K562 (cell line): ENCODE measurements around the gene ATG7. TPM values are rescaled to one million over a fixed set of nuclear protein-coding genes. Genes with fewer than 3 reads are reported as not detected.

Experiments
- ATAC-seq: fragments of 200-7000 bp; cut with Tn5 transposase; 3 replicates; pipeline ENCODE4 v1.9.1; 2020; ENCODE audit warnings: moderate library complexity
- BruUV-seq: library from RNA; stranded (reverse); fragments of 400-500 nt; replicated peaks from 2 replicates; lab custom pipeline; 2021; lab: Mats Ljungman, UMichigan
- CTCF ChIA-PET: fragments of 300-600 bp; formaldehyde crosslinking; extraction: SDS; loops from one replicate; lab custom pipeline; 2021; ENCODE audit warnings: low intra/inter-chr PET ratio; lab: Yijun Ruan, JAX
- POLR2A ChIA-PET: fragments of 300-600, 350-650 bp; sonication (Branson Sonifier 250); formaldehyde crosslinking; extraction: SDS; loops from one replicate; lab custom pipeline; 2021; ENCODE audit warnings: antibody characterized with exemption, inconsistent platforms; lab: Yijun Ruan, JAX
- DNase-seq, 4 experiments: peaks; one replicate each; pipeline versions ENCODE4 v3.0.0 to v3.0.0-alpha.2; 2011 to 2018; ENCODE audit warnings: low spot score in 3 of 4, mixed read lengths in 3 of 4; ENCODE audit errors: extremely low read depth in 1 of 4
- FAIRE-seq: peaks from 2 replicates; lab custom pipeline; 2011; peaks lifted over from hg19 to GRCh38; lab: Jason Lieb, UNC
- H2AFZ ChIP-seq: 2 replicates; pipeline ENCODE4 v1.6.0; 2011; ENCODE audit warnings: low read depth, low read length, control low read depth, inconsistent platforms
- H3K27ac ChIP-seq: fragments of 200-600 bp; 3 replicates; pipeline ENCODE4 v1.8.0; 2011; ENCODE audit warnings: low read depth, mild to moderate bottlenecking, control low read depth, inconsistent platforms, low read length, moderate library complexity, mixed read lengths; ENCODE audit errors: extremely low read depth
- H3K27me3 ChIP-seq, 2 experiments: fragments of 300-600 bp in 1 of 2; 2 replicates in 1 of 2; 3 replicates in 1 of 2; pipeline versions ENCODE4 v1.6.0 to v1.8.0; 2011; ENCODE audit warnings: inconsistent platforms in 2 of 2, low read length in 2 of 2, mild to moderate bottlenecking in 1 of 2, mixed read lengths in 1 of 2, moderate library complexity in 1 of 2; ENCODE audit not compliant: control insufficient read depth in 2 of 2, insufficient read depth in 2 of 2
- H3K36me3 ChIP-seq: fragments of 300-600 bp; 3 replicates; pipeline ENCODE4 v1.8.0; 2011; ENCODE audit warnings: mild to moderate bottlenecking, low read length, inconsistent platforms; ENCODE audit not compliant: control insufficient read depth, insufficient read depth
- H3K4me1 ChIP-seq, 2 experiments: fragments of 200-600 bp in 1 of 2; replicated peaks in 1 of 2; 2 replicates in 1 of 2; 3 replicates in 1 of 2; pipeline versions ENCODE4 v1.5.1 to v1.8.0; 2011; ENCODE audit warnings: inconsistent platforms in 2 of 2, low read length in 2 of 2, mild to moderate bottlenecking in 1 of 2, mixed read lengths in 1 of 2, moderate library complexity in 1 of 2; ENCODE audit not compliant: control insufficient read depth in 2 of 2, insufficient read depth in 2 of 2
- H3K4me2 ChIP-seq: 2 replicates; pipeline ENCODE4 v1.6.1; 2011; ENCODE audit warnings: low read length, control low read depth, inconsistent platforms, mixed read lengths; ENCODE audit not compliant: insufficient read depth
- H3K4me3 ChIP-seq: fragments of 200-600 bp; sonication (generic), shearing (Covaris generic); 2 replicates; pipeline ENCODE4 v1.5.1; 2016; ENCODE audit warnings: control low read depth, inconsistent platforms
- H3K79me2 ChIP-seq: fragments of 200-600 bp; 3 replicates; pipeline ENCODE4 v1.8.0; 2011; ENCODE audit warnings: low read length, inconsistent platforms; ENCODE audit not compliant: control insufficient read depth, insufficient read depth
- H3K9ac ChIP-seq, 2 experiments: 2 replicates each; pipeline versions ENCODE4 v1.6.0 to v1.6.1; 2011; ENCODE audit warnings: low read depth in 2 of 2, low read length in 2 of 2, control low read depth in 1 of 2, inconsistent platforms in 1 of 2, mild to moderate bottlenecking in 1 of 2, mixed read lengths in 1 of 2; ENCODE audit not compliant: insufficient read depth in 1 of 2
- H3K9me1 ChIP-seq: one replicate; pipeline ENCODE4 v1.6.0; 2011; ENCODE audit warnings: inconsistent platforms, mild to moderate bottlenecking, low read length, moderate library complexity; ENCODE audit not compliant: control insufficient read depth, insufficient read depth
- H3K9me3 ChIP-seq: replicated peaks from 2 replicates; pipeline ENCODE4 v1.5.1; 2011; ENCODE audit warnings: low read depth, low read length, inconsistent platforms; ENCODE audit not compliant: control insufficient read depth, insufficient read depth
- H4K20me1 ChIP-seq: replicated peaks from 2 replicates; pipeline ENCODE4 v1.6.1; 2011; ENCODE audit warnings: low read length, inconsistent platforms, mixed read lengths; ENCODE audit not compliant: control insufficient read depth, insufficient read depth
- CHD2 ChIP-seq: IDR thresholded peaks from 2 replicates; pipeline ENCODE4 v1.6.1; 2011; ENCODE audit warnings: low read depth, low read length
- GTF2F1 ChIP-seq: IDR thresholded peaks from 2 replicates; pipeline ENCODE4 v1.6.1; 2011; ENCODE audit warnings: low read depth, low read length, improper control_type of control experiment
- PHTF2 ChIP-seq: fragments of 250-450 bp; sonication (Bioruptor Pico); IDR thresholded peaks from 2 replicates; pipeline ENCODE4 v1.5.0; 2021; ENCODE audit warnings: mild to moderate bottlenecking
- RBM14 ChIP-seq: fragments of 200-400 bp; formaldehyde crosslinking; IDR thresholded peaks from 2 replicates; pipeline ENCODE4 v1.6.1; 2018; ENCODE audit warnings: low read depth, mild to moderate bottlenecking, low read length, moderate library complexity, borderline replicate concordance; ENCODE audit not compliant: insufficient read depth
- RBM15 ChIP-seq: fragments of 200-400 bp; formaldehyde crosslinking; IDR thresholded peaks from 2 replicates; pipeline ENCODE4 v1.6.1; 2018; ENCODE audit warnings: mild to moderate bottlenecking, low read length, moderate library complexity; ENCODE audit not compliant: insufficient read depth
- SETDB1 ChIP-seq: IDR thresholded peaks from one replicate; pipeline ENCODE4 v1.6.1; 2012; ENCODE audit warnings: low read length, control low read depth, inconsistent platforms
- ZZZ3 ChIP-seq: fragments of 450-650 bp; IDR thresholded peaks from 2 replicates; pipeline ENCODE4 v1.6.1; 2016; ENCODE audit warnings: antibody characterized with exemption, mild to moderate bottlenecking, moderate library complexity
- WGBS: fragments of 100-300 bp; shearing (Covaris generic); methylation state at CpG from one replicate; pipeline ENCODE4 v1.1.6; 2016; ENCODE audit warnings: low coverage, mixed read lengths; ENCODE audit not compliant: insufficient coverage; ENCODE audit errors: missing lambda C conversion rate; 5-methylcytosine and 5-hydroxymethylcytosine counted together
- in situ Hi-C: fragments of 300-500 bp; cut with MboI; formaldehyde crosslinking; loops from 4 replicates; pipeline ENCODE4 v1.15.0; 2018; ENCODE audit warnings: inconsistent platforms, mixed read lengths
- intact Hi-C: fragments of 100-400 bp; cut with micrococcal nuclease; formaldehyde crosslinking; loops from 2 replicates; pipeline ENCODE4 v1.14.2; 2022
- polyA plus RNA-seq, 8 experiments: library from polyadenylated mRNA; depleted of rRNA in 4 of 8; stranded (reverse) in 5 of 8; unstranded in 3 of 8; fragments of >200 nt; fragmentation: Nextera tagmentation in 2 of 8; fragmentation: Illumina TruSeq in 1 of 8; extraction: Ambion mirVana in 2 of 8; extraction: Trizol in 1 of 8; gene quantifications; 2 replicates each; pipeline versions ENCODE4 v1.2.1 to v1.2.3, GENCODE V29; 2011 to 2014; ENCODE audit warnings: inconsistent platforms in 1 of 8, missing spikeins in 1 of 8
- total RNA-seq, 7 experiments: library from RNA; depleted of rRNA in 6 of 7; stranded (reverse); fragments of >200 nt in 6 of 7; fragmentation: Illumina TruSeq in 2 of 7; extraction: Trizol in 2 of 7; gene quantifications; 2 replicates each; pipeline versions ENCODE4 v1.2.1 to v1.2.3, GENCODE V29; 2011 to 2021; ENCODE audit warnings: low replicate concordance in 1 of 7

Gene ATG7
- total and polyA plus RNA-seq, 9 of the 15 experiments (the other 6 are each of a cell fraction or from before 2014, with no cell fraction given): 18.3 to 45.3 (median 33.6) TPM

GRCh38 chr3:11370191-11370590, 98.0 kb downstream of the ATG7 start:
- Histone ChIP-seq H3K79me2 (no peaks in the 10 kb centered on the region), H3K27ac (no peak overlapping the region), H3K4me2 (no peak overlapping the region), H2AFZ (no peak overlapping the region), H3K4me1 (no peaks in the 10 kb centered on the region), H3K9me1 (no peaks in the 10 kb centered on the region), H3K9ac (no peak overlapping the region), H3K4me3 (no peak overlapping the region), H3K9me3 (no peaks in the 10 kb centered on the region), H3K27me3 (no peaks in the 10 kb centered on the region), H3K36me3 (peaks cover 20% of the 10 kb centered on the region), H4K20me1 (no peaks in the 10 kb centered on the region)
- CTCF ChIA-PET: no interaction called here
- no TSS peak for BruUV-seq
- DNase-seq (no peak), ATAC-seq (no peak), FAIRE-seq (no peak)
- in situ Hi-C loops: no loop called here
- intact Hi-C loops: loop anchor here (10.0 kb wide), 1 partner anchor 465 kb away; no protein-coding TSS in a partner anchor
- TF ChIP-seq SETDB1 (no peak), RBM14 (no peak), PHTF2 (CRISPR knock-in tag) (no peak), GTF2F1 (no peak), CHD2 (no peak)
- POLR2A ChIA-PET: interaction anchor here (0.9 to 1.1 kb wide), 2 partner anchors 15 to 72 kb away, joined by 3 read pairs; no protein-coding TSS in a partner anchor
- WGBS: 83% methylated on average over 3 of the region's 3 CpGs

GRCh38 chr3:11370966-11371365, 98.8 kb downstream of the ATG7 start:
- Histone ChIP-seq H3K79me2 (no peaks in the 10 kb centered on the region), H3K9me3 (no peaks in the 10 kb centered on the region), H3K9me1 (no peaks in the 10 kb centered on the region), H3K9ac (no peak overlapping the region), H3K36me3 (peaks cover 17% of the 10 kb centered on the region), H3K4me2 (no peak overlapping the region), H3K4me3 (no peak overlapping the region), H2AFZ (no peak overlapping the region), H3K27me3 (no peaks in the 10 kb centered on the region), H4K20me1 (no peaks in the 10 kb centered on the region), H3K27ac (no peak overlapping the region), H3K4me1 (no peaks in the 10 kb centered on the region)
- no peak for FAIRE-seq
- no TSS peak for BruUV-seq
- DNase-seq: no peak
- ATAC-seq: no peak
- CTCF ChIA-PET: no interaction called here
- POLR2A ChIA-PET: interaction anchor here (0.5 to 1.1 kb wide), 2 partner anchors 71 to 212 kb away, joined by 3 read pairs; no protein-coding TSS in a partner anchor
- WGBS: 76% methylated on average over 4 of the region's 4 CpGs
- intact Hi-C loops: loop anchor here (10.0 kb wide), 1 partner anchor 464 kb away; no protein-coding TSS in a partner anchor
- in situ Hi-C loops: no loop called here
- TF ChIP-seq ZZZ3 (no peak), RBM15 (no peak)
